ENCODE measurements around the gene ADAMTS12. TPM values are rescaled to one million over a fixed set of nuclear protein-coding genes. Genes with fewer than 3 reads are reported as not detected.
A peak's percentile ranks its signal among the peaks of the same experiment; 100 is the strongest.
"Not testable (repeated sequence)": the region's sequence is repeated elsewhere in the genome, so short reads cannot be mapped to it uniquely, and the experiment has no call there.

ADAMTS12 gene
- total and polyA plus RNA-seq, 7 experiments from 2014 or later, result not detected

DNA sequence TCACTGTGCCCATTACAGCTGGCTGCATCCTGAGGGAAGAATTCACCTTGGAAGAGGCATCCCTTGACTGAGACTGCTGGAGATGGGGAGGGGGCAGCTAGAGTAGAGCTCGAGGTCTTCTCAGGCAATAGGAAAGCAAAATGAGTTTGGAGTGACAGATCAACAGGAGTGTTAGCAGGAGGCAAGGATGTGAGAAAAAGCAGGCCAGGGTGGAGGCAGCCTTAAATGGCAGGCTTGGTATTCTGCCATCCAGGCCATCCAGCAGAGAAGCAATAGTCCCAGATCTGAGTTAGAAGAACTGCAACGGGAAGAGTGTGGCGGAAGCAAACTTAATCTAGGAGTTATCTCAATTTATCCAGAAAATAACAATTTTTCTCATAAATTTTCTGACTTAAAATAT lies 6.1 kb downstream of the ADAMTS12 start:
- Mint-ChIP-seq H3K27me3 (peaks cover 18 to 29% (median 26%) of the 10 kb centered on the region in 5 donors), H3K36me3 (no peaks in the 10 kb centered on the region), H3K9me3 (peaks cover 0 to 1% (median 0%) of the 10 kb centered on the region in 11 donors), H3K27ac (no peak overlapping the region), H3K4me1 (no peaks in the 10 kb centered on the region), H3K4me3 (no peak overlapping the region)
- ChIA-PET POLR2A (no interaction called here), CTCF (no interaction called here)
- Histone ChIP-seq H3K27me3 (ENCODE audit: control insufficient read depth in 2 of 2, insufficient read depth in 2 of 2, low read length in 2 of 2) (no peaks in the 10 kb centered on the region), H3K4me1 (ENCODE audit: control insufficient read depth in 2 of 2, insufficient read depth in 2 of 2, low read length in 2 of 2) (no peaks in the 10 kb centered on the region), H3K9me3 (ENCODE audit: control insufficient read depth in 2 of 3, low read length in 3 of 3) (no peaks in the 10 kb centered on the region), H3K27ac (ENCODE audit: low read depth, low read length) (no peak overlapping the region), H3K4me3 (ENCODE audit: low read length) (no peak overlapping the region), H3K36me3 (ENCODE audit: control insufficient read depth in 2 of 3, insufficient read depth in 3 of 3, low read length in 3 of 3) (no peaks in the 10 kb centered on the region)
- DNase-seq (no peak), ATAC-seq (no peak)
- intact Hi-C loops (cut with micrococcal nuclease), result no loop called here

DNA sequence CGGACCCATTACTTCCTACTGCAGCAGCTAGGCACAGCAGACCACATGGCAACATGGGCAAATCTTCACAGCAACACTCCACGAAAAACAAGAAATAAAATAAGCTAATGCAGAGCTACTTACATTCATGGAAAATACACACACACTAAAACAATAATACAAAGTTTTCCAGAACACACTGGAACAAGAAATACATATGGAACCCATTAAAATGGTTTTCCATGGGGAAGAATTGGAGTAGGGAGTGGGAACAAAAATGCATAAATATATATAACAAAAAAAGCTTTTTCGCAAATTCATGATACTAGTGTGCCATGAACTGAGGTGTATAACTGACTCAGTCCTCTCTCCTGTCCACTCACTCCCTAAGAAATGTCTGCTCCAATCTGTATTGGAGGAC lies 8.3 kb downstream of the ADAMTS12 start:
- Mint-ChIP-seq H3K4me1 (no peaks in the 10 kb centered on the region), H3K9me3 (peaks cover 0 to 2% (median 0%) of the 10 kb centered on the region in 11 donors), H3K36me3 (no peaks in the 10 kb centered on the region), H3K27ac (no peak overlapping the region), H3K4me3 (no peak overlapping the region), H3K27me3 (peaks cover 4 to 12% (median 9%) of the 10 kb centered on the region in 5 donors)
- intact Hi-C loops (cut with micrococcal nuclease), result no loop called here
- Histone ChIP-seq H3K27me3 (ENCODE audit: control insufficient read depth in 2 of 2, insufficient read depth in 2 of 2, low read length in 2 of 2) (no peaks in the 10 kb centered on the region), H3K27ac (ENCODE audit: low read depth, low read length) (no peak overlapping the region), H3K4me3 (ENCODE audit: low read length) (no peak overlapping the region), H3K9me3 (ENCODE audit: control insufficient read depth in 2 of 3, low read length in 3 of 3) (no peaks in the 10 kb centered on the region), H3K36me3 (ENCODE audit: control insufficient read depth in 2 of 3, insufficient read depth in 3 of 3, low read length in 3 of 3) (no peaks in the 10 kb centered on the region), H3K4me1 (ENCODE audit: control insufficient read depth in 2 of 2, insufficient read depth in 2 of 2, low read length in 2 of 2) (no peaks in the 10 kb centered on the region)
- ATAC-seq (no peak), DNase-seq (no peak)
- ChIA-PET POLR2A (no interaction called here), CTCF (no interaction called here)

DNA sequence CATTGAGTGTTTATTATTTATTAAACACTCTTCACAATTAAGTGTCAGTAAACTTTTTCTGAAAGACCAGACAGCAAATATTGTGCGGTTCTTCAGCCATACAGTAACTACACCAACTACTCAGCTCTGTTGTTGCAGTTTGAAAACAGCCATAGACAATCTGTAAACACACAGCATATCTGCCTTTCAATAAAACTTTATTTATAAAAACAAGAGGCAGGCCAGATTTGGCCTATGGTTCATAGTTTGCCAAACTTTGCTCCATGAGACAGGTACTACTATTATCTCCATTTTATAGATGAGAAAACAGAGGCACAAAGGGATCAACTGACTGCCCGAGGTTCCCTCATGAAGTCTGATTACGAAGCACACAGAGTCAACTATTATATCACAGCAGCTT lies 11.5 kb downstream of the ADAMTS12 start:
- ATAC-seq (no peak), DNase-seq (no peak)
- Mint-ChIP-seq H3K36me3 (peaks cover 0 to 4% (median 0%) of the 10 kb centered on the region in 5 donors), H3K4me1 (no peaks in the 10 kb centered on the region), H3K27ac (no peak overlapping the region), H3K27me3 (peaks cover 0 to 8% (median 7%) of the 10 kb centered on the region in 5 donors), H3K4me3 (no peak overlapping the region), H3K9me3 (peaks cover 0 to 5% (median 1%) of the 10 kb centered on the region in 11 donors)
- ChIA-PET POLR2A (no interaction called here), CTCF (no interaction called here)
- H3K27ac ChIP-seq (ENCODE audit: low read depth, low read length), result no peak overlapping the region
- no peaks in the 10 kb centered on the region for H3K27me3 ChIP-seq (ENCODE audit: control insufficient read depth in 2 of 2, insufficient read depth in 2 of 2, low read length in 2 of 2)
- H3K9me3 ChIP-seq (ENCODE audit: control insufficient read depth in 2 of 3, low read length in 3 of 3), result no peaks in the 10 kb centered on the region
- H3K36me3 ChIP-seq (ENCODE audit: control insufficient read depth in 2 of 3, insufficient read depth in 3 of 3, low read length in 3 of 3), result no peaks in the 10 kb centered on the region
- H3K4me3 ChIP-seq (ENCODE audit: low read length), result no peak overlapping the region
- H3K4me1 ChIP-seq (ENCODE audit: control insufficient read depth in 2 of 2, insufficient read depth in 2 of 2, low read length in 2 of 2), result no peaks in the 10 kb centered on the region
- intact Hi-C loops (cut with micrococcal nuclease), result no loop called here

DNA sequence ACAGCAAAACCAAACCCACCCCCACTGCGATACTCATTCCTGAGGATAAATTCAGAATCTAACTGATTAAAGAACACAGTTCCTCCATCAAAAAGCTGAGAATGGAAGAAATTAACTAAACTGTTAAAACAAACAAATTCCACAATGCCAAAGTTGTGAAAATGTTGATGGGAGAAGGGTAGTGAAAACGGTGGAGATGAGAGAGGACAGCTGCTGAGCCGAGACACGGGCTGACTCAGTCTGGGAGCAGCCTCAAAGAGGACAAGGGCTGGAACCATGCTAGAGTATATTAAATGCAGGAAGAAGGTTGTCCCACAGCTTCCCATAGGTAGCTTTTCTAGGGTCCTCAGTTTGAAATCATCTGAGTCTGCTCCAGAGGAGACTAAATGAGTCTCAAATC lies 14.3 kb downstream of the ADAMTS12 start:
- Mint-ChIP-seq H3K4me1 (no peaks in the 10 kb centered on the region), H3K4me3 (no peak overlapping the region), H3K36me3 (peaks cover 0 to 4% (median 0%) of the 10 kb centered on the region in 5 donors), H3K27ac (no peak overlapping the region), H3K9me3 (peaks cover 0 to 12% (median 3%) of the 10 kb centered on the region in 11 donors), H3K27me3 (peaks cover 0 to 16% (median 4%) of the 10 kb centered on the region in 5 donors)
- no peaks in the 10 kb centered on the region for H3K36me3 ChIP-seq (ENCODE audit: control insufficient read depth in 2 of 3, insufficient read depth in 3 of 3, low read length in 3 of 3)
- no peak overlapping the region for H3K4me3 ChIP-seq (ENCODE audit: low read length)
- no peaks in the 10 kb centered on the region for H3K27me3 ChIP-seq (ENCODE audit: control insufficient read depth in 2 of 2, insufficient read depth in 2 of 2, low read length in 2 of 2)
- intact Hi-C loops (cut with micrococcal nuclease), result no loop called here
- H3K9me3 ChIP-seq (ENCODE audit: control insufficient read depth in 2 of 3, low read length in 3 of 3), result no peaks in the 10 kb centered on the region
- no peaks in the 10 kb centered on the region for H3K4me1 ChIP-seq (ENCODE audit: control insufficient read depth in 2 of 2, insufficient read depth in 2 of 2, low read length in 2 of 2)
- no peak for DNase-seq
- H3K27ac ChIP-seq (ENCODE audit: low read depth, low read length), result no peak overlapping the region
- CTCF ChIA-PET, result no interaction called here
- POLR2A ChIA-PET, result no interaction called here
- no peak for ATAC-seq

DNA sequence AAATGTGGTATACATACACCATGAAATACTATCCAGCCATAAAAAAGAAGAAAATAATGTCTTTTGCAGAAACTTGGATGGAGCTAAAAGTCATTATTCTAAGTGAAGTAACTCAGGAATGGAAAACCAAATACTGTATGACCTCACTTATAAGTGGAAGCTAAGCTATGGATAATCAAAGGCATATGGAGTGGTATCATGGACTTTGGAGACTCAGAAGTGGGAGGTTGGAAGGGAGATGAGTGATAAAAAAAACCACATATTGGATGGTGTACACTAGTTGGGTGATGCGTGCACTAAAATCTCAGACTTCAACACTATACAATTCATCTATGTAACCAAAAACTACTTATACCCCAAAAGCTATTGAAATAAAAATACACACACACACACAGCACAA lies 24.5 kb downstream of the ADAMTS12 start:
- Mint-ChIP-seq H3K27ac (no peak overlapping the region), H3K4me3 (no peak overlapping the region), H3K4me1 (peaks cover 0 to 1% (median 0%) of the 10 kb centered on the region in 7 donors), H3K36me3 (peaks cover 0 to 14% (median 4%) of the 10 kb centered on the region in 5 donors), H3K27me3 (peaks cover 0 to 21% (median 6%) of the 10 kb centered on the region in 5 donors), H3K9me3 (peaks cover 4 to 58% (median 26%) of the 10 kb centered on the region in 11 donors)
- Histone ChIP-seq H3K9me3 (ENCODE audit: control insufficient read depth in 2 of 3, low read length in 3 of 3) (peaks cover 0 to 12% (median 6%) of the 10 kb centered on the region in 3 experiments), H3K36me3 (ENCODE audit: control insufficient read depth in 2 of 3, insufficient read depth in 3 of 3, low read length in 3 of 3) (no peaks in the 10 kb centered on the region), H3K4me3 (ENCODE audit: low read length) (no peak overlapping the region), H3K27me3 (ENCODE audit: control insufficient read depth in 2 of 2, insufficient read depth in 2 of 2, low read length in 2 of 2) (no peaks in the 10 kb centered on the region), H3K4me1 (ENCODE audit: control insufficient read depth in 2 of 2, insufficient read depth in 2 of 2, low read length in 2 of 2) (no peaks in the 10 kb centered on the region), H3K27ac (ENCODE audit: low read depth, low read length) (no peak overlapping the region)
- ChIA-PET CTCF (no interaction called here), POLR2A (no interaction called here)
- no peak for ATAC-seq
- DNase-seq, result no peak
- intact Hi-C loops (cut with micrococcal nuclease), result no loop called here

DNA sequence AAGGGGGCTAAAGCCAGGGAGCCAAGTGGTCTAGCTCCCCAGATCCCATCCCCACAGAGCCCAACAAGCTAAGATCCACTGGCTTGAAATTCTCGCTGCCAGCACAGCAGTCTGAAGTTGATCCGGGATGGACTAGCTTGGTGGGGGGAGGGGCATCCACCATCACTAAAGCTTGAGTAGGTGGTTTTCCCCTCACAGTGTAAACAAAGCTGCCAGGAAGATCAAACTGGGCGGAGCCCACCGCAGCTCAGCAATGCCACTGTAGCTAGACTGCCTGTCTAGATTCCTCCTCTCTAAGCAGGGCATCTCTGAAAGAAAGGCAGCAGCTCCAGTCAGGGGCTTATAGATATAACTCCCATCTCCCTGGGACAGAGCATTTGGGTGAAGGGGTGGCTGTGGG lies 32.6 kb downstream of the ADAMTS12 start:
- Mint-ChIP-seq H3K27ac (peak overlapping the region; percentile 10 to 90 (median 79)), H3K9me3 (peaks cover 0 to 14% (median 5%) of the 10 kb centered on the region in 11 donors), H3K4me1 (peaks cover 0 to 50% (median 31%) of the 10 kb centered on the region in 7 donors), H3K4me3 (peak overlapping the region in 8 of 10 donors; percentile 21 to 69 (median 46)), H3K27me3 (peaks cover 0 to 38% (median 0%) of the 10 kb centered on the region in 5 donors)
- CTCF ChIA-PET, result interaction anchor here (1.2 kb wide), 1 partner anchor 75 kb away, joined by 4 read pairs; no protein-coding TSS in a partner anchor
- H3K36me3 ChIP-seq (ENCODE audit: control insufficient read depth in 2 of 3, insufficient read depth in 3 of 3, low read length in 3 of 3); H3K4me1 ChIP-seq (ENCODE audit: control insufficient read depth in 2 of 2, insufficient read depth in 2 of 2, low read length in 2 of 2); H3K9me3 ChIP-seq (ENCODE audit: control insufficient read depth in 2 of 3, low read length in 3 of 3); H3K4me3 ChIP-seq (ENCODE audit: low read length); H3K27me3 ChIP-seq (ENCODE audit: control insufficient read depth in 2 of 2, insufficient read depth in 2 of 2, low read length in 2 of 2); H3K36me3 Mint-ChIP-seq; H3K27ac ChIP-seq (ENCODE audit: low read depth, low read length): not testable (repeated sequence)
- ATAC-seq, result peak; percentile 54
- POLR2A ChIA-PET, result interaction anchor here (0.7 to 1.3 kb wide), 4 partner anchors 8 to 1070 kb away, joined by 3 to 5 read pairs (median 4); partner anchors contain the start of genes DNAJC21 and TARS1
- DNase-seq, result peak in 7 of 9 donors; percentile 33 to 79 (median 66)
- intact Hi-C loops (cut with micrococcal nuclease), result loop anchor here (1.0 to 2.0 kb wide), 5 partner anchors 9 to 418 kb away; partner anchors contain the start of gene TARS1 (in 1 of the 2)

DNA sequence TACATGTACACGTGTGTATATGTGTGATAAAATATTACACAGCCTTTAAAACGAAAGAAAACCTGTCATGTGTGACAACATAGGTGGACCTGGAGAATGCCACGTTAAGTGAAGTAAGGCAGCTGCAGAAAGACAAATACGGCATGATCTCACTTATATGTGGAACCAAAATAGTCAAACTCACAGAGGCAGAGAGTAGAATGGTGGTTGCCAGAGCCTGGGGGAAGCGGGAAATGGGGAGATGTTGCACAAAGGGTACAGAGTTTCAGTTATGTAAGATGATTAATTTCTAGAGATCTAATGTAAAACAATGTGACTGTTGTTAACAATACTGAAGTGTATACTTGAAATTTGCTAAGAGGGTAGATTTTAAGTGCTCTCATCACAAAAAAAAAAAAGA lies 34.8 kb downstream of the ADAMTS12 start:
- H3K27ac ChIP-seq (ENCODE audit: low read depth, low read length), result no peak overlapping the region
- H3K27me3 ChIP-seq (ENCODE audit: control insufficient read depth in 2 of 2, insufficient read depth in 2 of 2, low read length in 2 of 2), result no peaks in the 10 kb centered on the region
- ChIA-PET POLR2A (interaction anchor here (1.3 kb wide), 1 partner anchor 14 kb away, joined by 4 read pairs; no protein-coding TSS in a partner anchor), CTCF (no interaction called here)
- peaks cover 0 to 7% (median 4%) of the 10 kb centered on the region in 11 donors for H3K9me3 Mint-ChIP-seq
- H3K4me1 Mint-ChIP-seq, result peaks cover 0 to 47% (median 30%) of the 10 kb centered on the region in 7 donors
- peak overlapping the region in 1 of 9 donors; percentile 65 for H3K27ac Mint-ChIP-seq
- peaks cover 0 to 42% (median 4%) of the 10 kb centered on the region in 5 donors for H3K27me3 Mint-ChIP-seq
- intact Hi-C loops (cut with micrococcal nuclease), result no loop called here
- ATAC-seq (no peak), DNase-seq (no peak)
- H3K4me3 ChIP-seq (ENCODE audit: low read length), result no peak overlapping the region
- H3K36me3 Mint-ChIP-seq, result peaks cover 0 to 5% (median 0%) of the 10 kb centered on the region in 5 donors
- H3K4me3 Mint-ChIP-seq, result no peak overlapping the region
- peaks cover 5 to 6% of the 10 kb centered on the region in 2 donors for H3K4me1 ChIP-seq (ENCODE audit: control insufficient read depth in 2 of 2, insufficient read depth in 2 of 2, low read length in 2 of 2)
- no peaks in the 10 kb centered on the region for H3K9me3 ChIP-seq (ENCODE audit: control insufficient read depth in 2 of 3, low read length in 3 of 3)
- no peaks in the 10 kb centered on the region for H3K36me3 ChIP-seq (ENCODE audit: control insufficient read depth in 2 of 3, insufficient read depth in 3 of 3, low read length in 3 of 3)
